Ectodermal cell (in vitro differentiated cells): ENCODE measurements around the gene PDLIM1.

Experiments
- H3K27ac ChIP-seq: 2 replicates; pipeline ENCODE4 v1.7.0; 2013; ENCODE audit warnings: mild to moderate bottlenecking, low read depth, low read length; ENCODE audit not compliant: insufficient read depth, poor library complexity, severe bottlenecking
- H3K27me3 ChIP-seq: 2 replicates; pipeline ENCODE4 v1.7.0; 2013; ENCODE audit warnings: mild to moderate bottlenecking, low read length; ENCODE audit not compliant: insufficient read depth, control insufficient read depth, poor library complexity, severe bottlenecking
- H3K36me3 ChIP-seq: one replicate; pipeline ENCODE4 v1.7.0; 2013; ENCODE audit warnings: low read length; ENCODE audit not compliant: control insufficient read depth, insufficient read depth
- H3K4me1 ChIP-seq: one replicate; pipeline ENCODE4 v1.7.0; 2013; ENCODE audit warnings: low read length; ENCODE audit not compliant: control insufficient read depth, insufficient read depth
- H3K4me3 ChIP-seq: 2 replicates; pipeline ENCODE4 v1.7.0; 2013; ENCODE audit warnings: low read depth, low read length, control low read depth; ENCODE audit not compliant: insufficient read depth
- H3K9me3 ChIP-seq: 2 replicates; pipeline ENCODE4 v1.7.0; 2013; ENCODE audit warnings: mild to moderate bottlenecking, low read length, moderate library complexity; ENCODE audit not compliant: control insufficient read depth
- whole genome bisulfite sequencing, 2 experiments: methylation state at CpG; one replicate each; pipeline ENCODE4 v1.1.7; 2013; ENCODE audit warnings: missing lambda C conversion rate in 2 of 2; 5-methylcytosine and 5-hydroxymethylcytosine counted together

The PDLIM1 gene

DNA sequence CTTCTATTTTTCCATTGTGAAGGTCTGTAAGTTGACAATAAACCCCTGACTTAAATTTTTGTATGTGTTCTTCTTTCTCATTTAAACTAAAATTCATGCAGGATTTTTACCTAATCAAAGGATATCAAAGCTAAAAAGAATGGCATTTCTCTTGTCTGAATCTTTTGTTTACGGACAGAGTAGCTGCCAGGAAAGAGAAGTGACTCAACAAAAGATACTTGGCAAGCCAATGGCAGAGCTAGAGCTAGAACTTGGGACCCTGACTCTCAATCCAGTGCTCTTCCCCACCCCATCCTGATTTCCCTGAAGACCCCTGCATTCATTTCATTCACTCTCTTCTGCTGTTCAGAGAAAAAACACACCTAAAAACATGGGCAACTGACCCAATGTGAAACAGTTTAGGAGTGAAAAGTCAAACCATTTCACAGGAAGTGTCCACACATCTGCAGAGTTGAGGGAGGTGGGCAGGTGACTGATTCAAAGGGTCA, 40.2 kb upstream of the PDLIM1 start:
- Histone ChIP-seq H3K9me3 (no peaks in the 10 kb centered on the region), H3K4me1 (peaks cover 2% of the 10 kb centered on the region), H3K27ac (no peak overlapping the region), H3K36me3 (no peaks in the 10 kb centered on the region), H3K4me3 (no peak overlapping the region), H3K27me3 (no peaks in the 10 kb centered on the region)
- whole genome bisulfite sequencing, 2 experiments = 89 to 100% methylated on average over 1 of the region's 1 CpG

DNA sequence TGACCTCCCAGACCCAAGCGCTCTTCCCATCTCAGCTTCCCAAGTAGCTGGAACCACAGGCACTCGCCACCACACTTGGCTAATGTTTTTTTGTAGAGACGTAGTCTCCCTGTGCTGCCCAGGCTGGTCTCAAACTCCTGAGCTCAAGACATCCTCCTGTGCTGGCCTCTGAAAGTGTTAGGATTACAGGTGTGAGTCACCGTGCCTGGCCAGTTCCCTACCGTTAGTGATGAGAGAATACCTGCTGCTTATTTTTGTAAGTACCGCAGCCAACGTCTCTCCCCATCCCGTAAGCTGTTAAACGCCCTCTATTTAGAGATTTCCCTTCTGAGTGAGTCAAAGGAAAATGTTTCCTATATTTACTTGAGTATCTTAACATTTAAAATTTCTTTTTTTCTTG, 38.5 kb upstream of the PDLIM1 start:
- H3K9me3 ChIP-seq = no peaks in the 10 kb centered on the region
- WGBS, 2 experiments = 73 to 85% methylated on average over 8 to 9 of the region's 9 CpGs
- H3K4me1 ChIP-seq = no peaks in the 10 kb centered on the region
- no peak overlapping the region for H3K4me3 ChIP-seq
- H3K36me3 ChIP-seq = no peaks in the 10 kb centered on the region
- no peaks in the 10 kb centered on the region for H3K27me3 ChIP-seq
- no peak overlapping the region for H3K27ac ChIP-seq

GRCh38 chr10:95328013-95328412, 37.2 kb upstream of the PDLIM1 start:
- H3K36me3 ChIP-seq = no peaks in the 10 kb centered on the region

DNA sequence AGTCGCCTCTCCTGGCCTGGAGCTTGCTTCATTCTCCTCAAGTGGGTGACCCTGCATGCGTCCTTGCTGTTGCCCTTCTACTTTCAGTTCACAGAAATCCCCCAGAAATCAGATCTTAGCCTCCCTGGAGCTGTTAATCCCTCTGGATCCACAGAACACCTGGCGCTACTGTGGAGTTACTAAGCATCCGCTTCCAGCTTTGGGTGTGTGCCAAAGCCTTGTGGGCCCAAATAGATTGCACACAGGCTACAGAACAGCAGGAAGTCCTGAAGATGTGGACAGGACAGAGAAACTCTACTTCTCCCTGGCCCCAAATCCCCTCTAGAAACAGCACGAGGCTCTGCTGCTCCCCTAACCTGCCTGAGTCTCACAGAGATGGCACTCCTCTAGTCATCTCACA, 36.6 kb upstream of the PDLIM1 start:
- H3K9me3 ChIP-seq = no peaks in the 10 kb centered on the region
- H3K36me3 ChIP-seq = no peaks in the 10 kb centered on the region
- H3K27me3 ChIP-seq = no peaks in the 10 kb centered on the region
- H3K27ac ChIP-seq = no peak overlapping the region
- H3K4me3 ChIP-seq = no peak overlapping the region
- H3K4me1 ChIP-seq = no peaks in the 10 kb centered on the region
- WGBS, 2 experiments = 84 to 94% methylated on average over 5 of the region's 5 CpGs

More at GRCh38 chr10:95328013-95328412, 37.2 kb upstream of the PDLIM1 start:
- Histone ChIP-seq H3K27me3 (no peaks in the 10 kb centered on the region), H3K9me3 (no peaks in the 10 kb centered on the region), H3K4me1 (no peaks in the 10 kb centered on the region), H3K4me3 (no peak overlapping the region), H3K27ac (no peak overlapping the region)
- WGBS, 2 experiments = 75 to 77% methylated on average over 3 of the region's 3 CpGs

- H3K4me3 ChIP-seq = no peak overlapping the region
- 87 to 100% methylated on average over 1 of the region's 2 CpGs for WGBS, 2 experiments
- no peaks in the 10 kb centered on the region for H3K27me3 ChIP-seq
- H3K27ac ChIP-seq = no peak overlapping the region
- H3K9me3 ChIP-seq = no peaks in the 10 kb centered on the region
- H3K4me1 ChIP-seq = no peaks in the 10 kb centered on the region
- H3K36me3 ChIP-seq = no peaks in the 10 kb centered on the region
Measured at GRCh38 chr10:95326396-95326795, 35.6 kb upstream of the PDLIM1 start.

GRCh38 chr10:95325863-95326262, 35.1 kb upstream of the PDLIM1 start:
- no peak overlapping the region for H3K27ac ChIP-seq
- no peaks in the 10 kb centered on the region for H3K36me3 ChIP-seq
- no peak overlapping the region for H3K4me3 ChIP-seq
- H3K9me3 ChIP-seq = no peaks in the 10 kb centered on the region
- no peaks in the 10 kb centered on the region for H3K27me3 ChIP-seq
- H3K4me1 ChIP-seq = no peaks in the 10 kb centered on the region
- 92 to 96% methylated on average over 2 of the region's 2 CpGs for WGBS, 2 experiments

DNA sequence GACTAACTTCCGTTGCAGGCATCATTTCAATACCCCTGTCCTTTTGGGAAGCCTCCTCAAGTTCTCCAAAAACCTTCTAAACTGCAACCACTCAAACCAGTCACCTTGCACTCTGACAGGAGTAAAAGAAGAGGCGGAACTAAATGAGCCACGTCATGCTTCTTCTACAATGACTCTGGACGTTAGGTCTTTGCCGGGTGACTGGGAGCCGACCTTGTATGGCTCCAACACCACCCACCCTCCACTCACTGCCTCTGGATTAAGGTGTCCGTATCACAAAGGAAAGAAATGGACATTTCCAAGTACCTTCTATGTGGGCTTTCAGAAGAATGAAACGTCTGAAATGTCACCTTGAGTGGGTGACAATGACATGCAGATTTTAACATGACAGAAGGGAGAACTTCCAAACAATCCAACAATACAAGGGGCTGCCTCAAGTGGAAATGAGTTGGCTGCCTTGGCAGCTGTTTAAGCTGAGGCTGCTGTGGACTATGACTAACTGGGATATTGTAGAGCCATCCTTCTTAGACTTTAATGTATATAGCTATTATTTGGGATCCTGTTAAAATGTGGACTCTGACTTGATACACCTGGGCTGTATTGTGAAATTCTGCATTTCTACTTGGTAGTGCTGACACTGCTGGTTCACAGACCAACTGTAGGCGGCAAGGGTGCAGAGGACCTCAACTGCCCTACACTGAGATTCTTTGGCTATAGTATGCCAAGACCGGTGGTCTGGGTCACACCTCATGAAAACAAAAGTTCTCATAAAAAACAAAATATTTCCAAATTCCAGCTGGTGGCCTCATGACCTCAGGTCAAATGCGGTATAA, 33.8 kb upstream of the PDLIM1 start:
- no peaks in the 10 kb centered on the region for H3K27me3 ChIP-seq
- WGBS, 2 experiments = 90 to 91% methylated on average over 11 of the region's 11 CpGs
- H3K9me3 ChIP-seq = no peaks in the 10 kb centered on the region

GRCh38 chr10:95321554-95322301, 30.9 kb upstream of the PDLIM1 start:
- no peak overlapping the region for H3K27ac ChIP-seq
- no peaks in the 10 kb centered on the region for H3K27me3 ChIP-seq
- 94% methylated on average over 10 of the region's 10 CpGs for WGBS, 2 experiments
- H3K4me1 ChIP-seq = peaks cover 4% of the 10 kb centered on the region
- no peak overlapping the region for H3K4me3 ChIP-seq
- H3K36me3 ChIP-seq = no peaks in the 10 kb centered on the region
- no peaks in the 10 kb centered on the region for H3K9me3 ChIP-seq

More for the DNA sequence above, 33.8 kb upstream of the PDLIM1 start:
- Histone ChIP-seq H3K4me3 (no peak overlapping the region), H3K36me3 (no peaks in the 10 kb centered on the region), H3K27ac (no peak overlapping the region), H3K4me1 (peaks cover 2% of the 10 kb centered on the region)

GRCh38 chr10:95319239-95319638, 28.4 kb upstream of the PDLIM1 start:
- no peak overlapping the region for H3K4me3 ChIP-seq
- H3K36me3 ChIP-seq = no peaks in the 10 kb centered on the region
- no peak overlapping the region for H3K27ac ChIP-seq

GRCh38 chr10:95315509-95315908, 24.7 kb upstream of the PDLIM1 start:
- no peaks in the 10 kb centered on the region for H3K27me3 ChIP-seq

More at GRCh38 chr10:95319239-95319638, 28.4 kb upstream of the PDLIM1 start:
- no peaks in the 10 kb centered on the region for H3K27me3 ChIP-seq
- peaks cover 10% of the 10 kb centered on the region for H3K4me1 ChIP-seq
- no peaks in the 10 kb centered on the region for H3K9me3 ChIP-seq

More at GRCh38 chr10:95315509-95315908, 24.7 kb upstream of the PDLIM1 start:
- H3K36me3 ChIP-seq = no peaks in the 10 kb centered on the region
- 85 to 100% methylated on average over 2 of the region's 2 CpGs for WGBS, 2 experiments
- H3K4me3 ChIP-seq = no peak overlapping the region
- no peak overlapping the region for H3K27ac ChIP-seq
- H3K4me1 ChIP-seq = peaks cover 17% of the 10 kb centered on the region
- no peaks in the 10 kb centered on the region for H3K9me3 ChIP-seq
